Stimulated activated CD8-positive, alpha-beta memory T cell treated with anti-CD3 and anti-CD28 coated beads, Interleukin-15, amount 100 ng/mL, for 1 hour (primary cell): Measurements from ENCODE around the gene SCFD2.
"Not testable (repeated sequence)": the region's sequence is repeated elsewhere in the genome, so short reads cannot be mapped to it uniquely, and the experiment has no call there.

ENCODE experiments used
- DNase-seq: peaks from one replicate; pipeline ENCODE4 v3.0.0-alpha.2; 2020; ENCODE audit warnings: low read depth

SCFD2 gene

GRCh38 chr4:53340145-53340544 is 25.7 kb downstream of the SCFD2 start:
- DNase-seq: not testable (repeated sequence)

GRCh38 chr4:53334916-53335315 is 30.9 kb downstream of the SCFD2 start:
- not testable (repeated sequence) for DNase-seq

- DNase-seq: no peak
Observed at GRCh38 chr4:53326535-53326934, 39.3 kb downstream of the SCFD2 start.

GRCh38 chr4:53322696-53323095 is 43.2 kb downstream of the SCFD2 start:
- DNase-seq: no peak

- no peak for DNase-seq
Observed at GRCh38 chr4:53321984-53322289, 43.9 kb downstream of the SCFD2 start.

- no peak for DNase-seq
Observed at GRCh38 chr4:53321151-53321983, 44.5 kb downstream of the SCFD2 start.

- no peak for DNase-seq
Observed at GRCh38 chr4:53315300-53315699, 50.6 kb downstream of the SCFD2 start.

GRCh38 chr4:53314252-53314651 is 51.6 kb downstream of the SCFD2 start:
- DNase-seq: no peak

GRCh38 chr4:53313510-53313909 is 52.4 kb downstream of the SCFD2 start:
- no peak for DNase-seq

GRCh38 chr4:53309321-53310040 is 56.4 kb downstream of the SCFD2 start:
- no peak for DNase-seq

- DNase-seq: no peak
Observed at GRCh38 chr4:53307819-53308780, 57.8 kb downstream of the SCFD2 start.

GRCh38 chr4:53307210-53307609 is 58.7 kb downstream of the SCFD2 start:
- DNase-seq: no peak

GRCh38 chr4:53306729-53307128 is 59.1 kb downstream of the SCFD2 start:
- DNase-seq: no peak

- not testable (repeated sequence) for DNase-seq
Observed at GRCh38 chr4:53292209-53292608, 73.7 kb downstream of the SCFD2 start.

GRCh38 chr4:53281438-53281837 is 84.4 kb downstream of the SCFD2 start:
- no peak for DNase-seq

- no peak for DNase-seq
Observed at GRCh38 chr4:53280846-53281245, 85.0 kb downstream of the SCFD2 start.

- no peak for DNase-seq
Observed at GRCh38 chr4:53274609-53275268, 91.1 kb downstream of the SCFD2 start.

- DNase-seq: no peak
Observed at GRCh38 chr4:53273726-53274125, 92.1 kb downstream of the SCFD2 start.

- no peak for DNase-seq
Observed at GRCh38 chr4:53267026-53267425, 98.8 kb downstream of the SCFD2 start.

- DNase-seq: not testable (repeated sequence)
Observed at GRCh38 chr4:53255986-53256385, 109.9 kb downstream of the SCFD2 start.

- DNase-seq: no peak
Observed at GRCh38 chr4:53240573-53240972, 125.3 kb downstream of the SCFD2 start.

GRCh38 chr4:53238352-53238751 is 127.5 kb downstream of the SCFD2 start:
- not testable (repeated sequence) for DNase-seq
